ENCODE measurements around the gene CACNA2D2. TPM values are rescaled to one million over a fixed set of nuclear protein-coding genes. Genes with fewer than 3 reads are reported as not detected.
A peak's percentile ranks its signal among the peaks of the same experiment; 100 is the strongest.

CACNA2D2 gene
- total RNA-seq, 1 donor from 2014 or later = 1.8 TPM

DNA sequence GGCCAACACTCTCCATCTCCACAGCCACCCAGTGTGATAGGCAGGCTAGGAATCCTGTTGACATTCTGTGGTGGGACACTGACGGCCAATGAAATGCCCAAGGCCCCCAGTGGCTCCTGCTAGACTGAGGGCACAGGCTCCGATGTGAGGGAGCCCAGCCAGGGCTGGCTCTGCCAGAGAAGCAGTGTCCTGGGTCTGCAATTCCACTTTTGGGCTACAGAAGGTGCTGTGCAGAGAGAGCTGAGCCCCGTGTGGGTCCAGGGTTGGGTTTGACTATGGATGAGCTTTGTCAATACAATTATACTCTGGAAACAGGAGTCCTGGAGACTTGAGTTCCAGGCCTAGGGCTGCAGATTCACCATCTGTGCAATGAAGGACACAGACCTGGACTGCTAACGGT is 88.4 kb downstream of the CACNA2D2 start:
- DNase-seq (ENCODE audit: low spot score) = no peak
- ATAC-seq = peak; percentile 5
- intact Hi-C loops (cut with DNase I) = no loop called here

DNA sequence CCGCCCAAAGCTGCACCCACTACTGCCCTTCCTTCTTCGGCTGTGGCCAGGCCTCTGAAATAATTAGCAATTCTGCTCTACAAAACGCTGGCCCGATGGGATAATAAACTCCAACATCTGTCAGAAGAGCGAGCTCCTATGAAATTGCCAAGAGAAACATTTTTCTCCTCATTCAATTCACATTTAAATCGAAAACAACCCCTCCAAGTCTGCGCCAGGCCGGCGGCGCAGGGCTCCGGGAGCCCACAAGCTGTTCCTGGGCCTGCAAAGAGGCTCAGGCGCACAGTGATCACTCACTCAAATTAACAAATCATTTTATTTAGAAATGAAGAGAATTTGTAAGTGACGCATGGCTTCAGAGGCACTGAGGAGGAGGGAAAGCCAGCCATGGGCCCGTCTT is 88.8 kb downstream of the CACNA2D2 start:
- intact Hi-C loops (cut with DNase I) = no loop called here
- ATAC-seq = peak; percentile 36
- DNase-seq (ENCODE audit: low spot score) = no peak

DNA sequence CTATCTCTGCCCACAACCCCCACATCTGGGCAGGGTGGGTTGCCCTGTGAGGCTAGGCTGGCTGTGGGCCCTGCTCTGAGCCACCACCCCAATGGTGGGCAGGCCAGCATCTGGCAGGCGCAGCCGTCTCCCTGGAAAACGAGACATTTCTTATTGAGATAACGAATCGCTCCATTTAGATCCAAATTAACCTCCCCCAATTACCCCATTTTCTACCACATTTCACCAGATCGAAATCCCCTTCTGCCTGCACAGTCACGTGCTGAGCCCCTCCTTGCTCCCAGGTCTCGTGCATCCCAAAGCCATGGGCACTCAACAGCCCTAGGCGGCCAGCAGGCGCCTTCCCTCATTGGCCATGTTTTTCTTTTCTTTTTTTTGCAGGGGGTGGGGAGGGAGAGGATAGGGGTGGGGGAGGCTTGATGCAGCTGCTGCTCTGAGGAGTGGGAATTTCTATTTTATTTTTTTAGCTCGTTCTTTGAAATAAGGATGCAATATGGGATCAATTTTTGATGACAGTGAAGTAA is 91.1 kb downstream of the CACNA2D2 start:
- ATAC-seq = no peak
- no peak for DNase-seq (ENCODE audit: low spot score)
- intact Hi-C loops (cut with DNase I) = no loop called here

DNA sequence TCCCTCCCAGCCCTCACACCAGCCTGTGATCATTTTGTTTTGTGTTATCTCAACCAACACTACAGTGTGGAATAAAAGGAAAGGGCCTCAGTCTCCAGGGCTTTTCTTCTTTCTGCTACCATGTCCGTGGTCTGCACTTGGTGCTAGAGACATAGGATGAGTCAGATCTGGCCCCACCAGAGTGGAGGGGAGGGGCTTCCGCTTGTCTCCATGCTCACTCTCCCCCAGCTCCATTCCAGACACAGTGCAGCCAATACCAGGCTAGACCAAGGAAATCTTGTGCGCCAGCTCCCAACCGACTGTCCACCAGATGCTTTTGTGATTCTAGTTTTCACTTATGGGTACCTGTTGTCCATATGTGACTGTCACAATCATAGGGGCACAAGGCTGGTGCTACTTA is 92.2 kb downstream of the CACNA2D2 start:
- DNase-seq (ENCODE audit: low spot score) (no peak), ATAC-seq (no peak)

DNA sequence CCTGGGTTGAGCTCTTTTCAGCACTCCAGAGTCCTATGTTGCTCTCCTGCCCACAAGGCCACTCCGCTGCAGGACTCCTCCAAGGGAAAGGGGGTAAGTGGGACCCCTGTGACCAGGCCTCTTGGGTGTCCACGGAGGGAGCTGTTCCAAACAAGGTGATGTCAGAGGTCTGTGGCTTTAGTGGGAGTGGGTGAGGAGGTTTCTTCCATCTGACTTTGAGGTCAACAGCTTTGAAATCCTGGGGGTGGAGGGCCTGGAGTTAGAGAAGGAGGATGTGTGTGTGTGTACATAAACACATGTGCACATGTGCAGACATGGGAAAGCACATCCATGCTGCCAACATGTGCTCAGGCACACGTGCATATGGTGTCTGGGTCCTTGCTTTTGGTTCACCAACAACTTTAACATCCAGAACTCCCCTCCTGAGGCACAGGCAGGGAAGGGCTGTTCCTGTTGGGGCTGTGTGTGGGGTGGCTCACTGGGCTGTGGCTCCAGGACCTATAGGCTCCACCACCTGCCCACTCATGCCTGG is 92.8 kb downstream of the CACNA2D2 start:
- intact Hi-C loops (cut with DNase I) = no loop called here

More for the DNA sequence above, 92.2 kb downstream of the CACNA2D2 start:
- intact Hi-C loops (cut with DNase I) = no loop called here

DNA sequence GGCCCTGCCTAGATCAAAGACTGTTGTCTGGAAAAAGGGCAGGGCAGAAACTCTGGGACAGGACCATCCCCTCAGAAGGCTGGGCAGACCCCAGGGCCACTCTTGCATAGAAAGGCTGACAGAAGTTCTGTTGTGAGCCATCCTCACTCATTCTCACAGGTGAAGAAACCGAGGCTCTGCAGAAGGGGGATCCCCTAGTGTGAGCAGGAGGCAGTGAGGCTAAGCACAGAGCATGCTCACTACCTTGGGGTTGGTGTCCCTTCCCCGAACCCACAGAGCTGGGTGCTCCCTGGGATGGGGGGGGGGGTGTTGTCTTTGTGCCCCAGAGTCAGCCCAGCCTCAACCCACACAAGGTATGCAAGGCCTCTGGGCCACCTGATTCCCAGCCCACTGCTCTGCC is 93.2 kb downstream of the CACNA2D2 start:
- ATAC-seq = no peak
- intact Hi-C loops (cut with DNase I) = no loop called here
- no peak for DNase-seq (ENCODE audit: low spot score)

More for the DNA sequence above, 92.8 kb downstream of the CACNA2D2 start:
- ATAC-seq = no peak
- DNase-seq (ENCODE audit: low spot score) = no peak

DNA sequence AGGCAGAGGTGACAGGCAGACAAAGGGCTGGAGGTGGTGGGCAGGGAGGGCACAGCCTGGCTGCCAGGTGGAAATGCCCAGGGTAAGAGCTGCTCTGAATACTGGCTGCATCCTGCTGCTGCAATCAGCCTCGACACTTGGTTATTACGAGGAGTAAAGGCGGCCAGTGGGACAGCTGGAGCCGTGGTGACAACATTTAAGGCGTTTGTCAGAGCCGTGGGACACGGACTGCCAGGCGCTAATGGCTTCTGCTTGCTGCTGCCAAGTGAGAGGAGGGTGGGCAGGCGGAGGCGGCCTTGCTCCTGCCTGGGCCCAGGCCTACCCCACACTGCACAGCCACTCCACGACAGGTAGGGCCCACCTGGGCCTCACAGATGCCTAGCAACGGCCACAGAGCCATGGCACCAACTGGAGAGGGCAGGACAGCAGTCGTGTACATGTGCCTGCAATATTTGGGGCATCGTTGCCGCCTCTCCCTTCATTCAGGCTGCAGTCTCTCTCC is 94.9 kb downstream of the CACNA2D2 start:
- intact Hi-C loops (cut with DNase I) = no loop called here
- DNase-seq (ENCODE audit: low spot score) (no peak), ATAC-seq (no peak)

DNA sequence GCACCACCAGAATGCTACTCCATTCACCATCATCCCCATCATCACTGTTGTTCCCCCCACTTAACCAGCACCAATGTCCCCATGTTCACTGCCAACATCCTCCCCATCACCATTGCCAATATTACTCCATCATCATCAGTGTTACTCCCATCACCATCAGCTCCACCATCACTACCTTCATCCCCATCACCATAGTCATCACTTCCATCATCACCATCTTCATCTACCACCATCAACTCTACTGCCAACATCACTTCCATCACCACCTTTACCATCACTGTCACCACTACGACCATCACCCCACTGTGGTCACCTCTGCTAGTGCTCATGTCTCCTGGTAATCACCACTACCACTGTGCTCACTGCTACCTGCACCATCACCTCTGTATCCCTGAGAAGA is 96.9 kb downstream of the CACNA2D2 start:
- intact Hi-C loops (cut with DNase I) = no loop called here

DNA sequence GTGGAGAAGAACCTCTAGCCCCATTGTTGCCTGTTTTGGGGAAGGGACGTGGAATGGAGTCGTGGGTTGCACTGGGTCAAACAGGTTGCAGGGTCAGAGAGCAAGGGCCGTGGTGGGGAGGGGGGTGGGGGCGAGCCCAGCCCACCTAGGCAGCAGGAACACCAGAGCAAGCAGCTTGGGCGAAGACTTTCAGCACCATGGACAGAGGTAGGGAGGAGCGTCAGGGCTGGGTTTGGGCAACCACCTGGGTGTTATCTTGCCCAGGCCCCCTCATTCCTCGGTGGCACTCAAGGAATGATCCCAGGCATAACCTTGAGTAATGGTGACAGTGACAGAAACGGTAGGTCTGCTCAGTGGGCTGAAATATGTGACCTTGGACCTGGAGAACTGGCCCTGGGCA is 98.2 kb downstream of the CACNA2D2 start:
- no peak for DNase-seq (ENCODE audit: low spot score)
- intact Hi-C loops (cut with DNase I) = no loop called here
- no peak for ATAC-seq

More for the DNA sequence above, 96.9 kb downstream of the CACNA2D2 start:
- no peak for DNase-seq (ENCODE audit: low spot score)
- ATAC-seq = no peak

DNA sequence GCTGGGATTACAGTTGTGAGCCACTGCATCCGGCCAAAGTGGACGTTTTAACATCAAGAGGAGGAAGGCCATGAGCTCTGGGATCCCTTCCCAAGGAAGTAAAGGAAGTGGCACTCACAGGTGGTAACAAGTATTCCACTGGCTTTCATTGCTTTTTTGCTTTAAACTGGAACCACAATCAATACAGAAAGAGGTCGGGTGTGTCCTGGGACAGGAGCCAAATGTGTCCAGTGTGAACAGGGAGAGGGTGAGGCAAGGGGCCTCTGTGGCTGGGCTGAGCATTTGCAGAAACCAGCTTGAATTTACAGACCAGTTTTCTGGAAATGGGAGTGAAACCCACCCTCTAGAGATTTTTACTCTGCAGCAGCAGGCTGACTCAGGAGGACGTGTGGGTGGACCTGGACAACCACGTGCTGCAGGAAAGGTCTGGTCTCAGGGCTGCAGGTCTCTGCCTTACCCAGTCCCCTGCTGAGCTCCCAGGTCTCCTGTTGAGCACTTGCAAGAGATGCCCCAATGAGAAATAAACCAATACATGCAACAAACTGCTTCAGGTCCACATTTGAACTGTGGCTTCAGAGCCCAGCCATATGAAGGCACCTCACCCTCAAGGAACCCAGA is 101.3 kb downstream of the CACNA2D2 start:
- ATAC-seq = no peak
- DNase-seq (ENCODE audit: low spot score) = no peak
- intact Hi-C loops (cut with DNase I) = no loop called here

DNA sequence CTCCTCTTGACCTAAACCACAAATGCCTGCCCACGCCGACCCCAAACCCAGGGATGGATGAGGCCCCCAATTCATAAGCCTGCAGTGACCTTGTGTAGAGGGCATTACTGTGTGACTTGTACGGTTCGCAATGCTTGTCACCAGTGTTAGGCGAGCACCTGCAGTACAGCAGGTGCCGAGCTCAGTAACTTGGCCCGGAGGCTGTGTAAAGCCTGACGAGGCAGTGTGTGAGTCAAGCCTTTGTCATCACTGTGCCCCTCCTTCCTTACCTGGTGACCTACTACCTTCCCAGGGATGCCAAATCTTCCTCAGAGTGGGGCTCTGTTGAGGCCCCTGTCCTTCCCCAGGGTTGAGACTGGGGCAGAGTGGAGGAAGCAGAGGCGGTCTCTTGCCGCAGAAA is 106.9 kb downstream of the CACNA2D2 start:
- no peak for DNase-seq (ENCODE audit: low spot score)
- no peak for ATAC-seq
- intact Hi-C loops (cut with DNase I) = no loop called here

DNA sequence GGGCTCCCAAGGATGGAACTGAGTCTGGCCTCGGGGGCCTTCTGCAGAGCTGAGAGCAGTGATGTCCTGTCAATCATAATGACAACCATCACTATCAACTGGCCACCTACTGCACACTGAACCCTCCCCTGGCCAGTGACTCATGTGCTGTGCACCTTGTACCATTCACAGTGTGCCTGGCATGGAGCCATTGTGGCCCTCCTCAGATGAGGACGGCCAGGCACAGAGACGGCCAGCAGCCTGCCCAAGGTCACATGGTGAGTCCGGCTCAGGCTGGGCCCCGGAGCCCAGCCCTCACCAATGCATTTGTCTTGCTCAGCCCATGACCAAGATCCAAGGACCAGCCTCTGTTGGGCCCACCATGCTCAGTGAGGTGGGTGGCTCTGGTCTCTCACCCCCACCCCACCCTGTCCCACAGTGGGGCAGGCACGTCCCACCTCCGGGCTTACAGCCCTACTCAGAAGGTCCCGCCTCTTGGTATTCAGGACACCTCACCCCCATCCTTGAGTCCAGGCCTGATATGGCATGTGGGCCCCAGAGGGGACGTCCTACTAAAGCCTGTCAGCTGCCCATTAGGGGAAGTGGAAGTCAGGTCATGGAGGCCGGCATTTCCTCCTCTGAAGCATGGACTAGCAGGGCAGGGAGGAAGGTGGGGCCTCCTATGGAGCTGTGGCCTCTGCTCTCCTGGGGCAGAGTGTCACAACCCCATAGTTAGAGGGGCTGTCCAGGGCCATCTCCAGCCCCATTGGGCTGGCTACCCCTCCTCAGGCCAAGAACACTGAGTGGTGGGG is 108.2 kb downstream of the CACNA2D2 start:
- ATAC-seq (no peak), DNase-seq (ENCODE audit: low spot score) (no peak)
- intact Hi-C loops (cut with DNase I) = no loop called here

DNA sequence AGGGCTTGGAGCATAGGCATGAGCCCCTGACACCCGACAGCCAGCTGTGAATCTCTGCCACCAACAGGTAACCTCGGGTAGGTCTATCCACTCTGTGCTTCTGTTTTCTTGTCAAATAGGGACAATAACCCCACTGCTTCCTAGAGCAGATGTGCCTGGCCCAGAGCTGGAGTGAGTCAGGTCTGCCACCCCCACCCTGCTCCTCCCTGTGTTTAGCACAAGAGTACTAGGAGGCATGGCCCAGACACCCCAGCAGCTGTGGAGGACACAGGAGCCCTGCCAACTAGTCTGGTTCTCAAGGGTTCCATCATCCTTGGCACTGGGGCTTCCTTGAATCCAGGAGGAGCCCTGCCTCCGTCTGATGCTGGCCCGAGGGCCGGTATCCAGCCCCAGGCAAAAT is 110.4 kb downstream of the CACNA2D2 start:
- no peak for ATAC-seq
- no peak for DNase-seq (ENCODE audit: low spot score)
- intact Hi-C loops (cut with DNase I) = no loop called here

DNA sequence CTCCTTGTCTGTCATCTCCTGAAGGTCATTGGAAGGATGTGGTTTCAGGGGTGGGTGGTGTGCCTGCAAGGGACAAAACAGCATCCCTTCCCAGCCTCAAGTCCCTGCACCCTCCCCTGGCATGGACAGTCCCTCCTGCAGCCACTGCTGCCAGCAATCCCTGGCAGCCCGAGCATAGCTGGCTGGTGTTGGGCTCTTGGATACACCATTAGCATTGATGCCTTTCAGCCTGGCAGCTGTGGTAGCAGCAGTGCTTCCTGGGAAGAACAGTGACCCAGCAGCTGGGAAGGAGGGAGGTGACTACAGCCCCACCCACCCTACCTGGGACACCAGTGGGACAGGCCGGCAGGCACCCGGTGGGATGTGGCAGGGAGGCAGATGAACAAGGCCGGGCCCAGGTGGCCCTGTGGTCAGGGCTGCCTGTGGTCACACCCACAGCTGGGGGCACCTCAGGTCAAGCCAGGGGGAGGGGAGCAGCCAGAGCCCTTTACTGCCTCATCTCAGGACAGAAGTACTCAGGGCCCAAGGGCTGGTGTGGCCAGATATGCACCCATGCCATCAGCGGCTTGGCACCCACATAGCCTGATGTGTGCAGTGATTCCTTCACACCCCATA is 111.2 kb downstream of the CACNA2D2 start:
- ATAC-seq (no peak), DNase-seq (ENCODE audit: low spot score) (no peak)
- intact Hi-C loops (cut with DNase I) = no loop called here

DNA sequence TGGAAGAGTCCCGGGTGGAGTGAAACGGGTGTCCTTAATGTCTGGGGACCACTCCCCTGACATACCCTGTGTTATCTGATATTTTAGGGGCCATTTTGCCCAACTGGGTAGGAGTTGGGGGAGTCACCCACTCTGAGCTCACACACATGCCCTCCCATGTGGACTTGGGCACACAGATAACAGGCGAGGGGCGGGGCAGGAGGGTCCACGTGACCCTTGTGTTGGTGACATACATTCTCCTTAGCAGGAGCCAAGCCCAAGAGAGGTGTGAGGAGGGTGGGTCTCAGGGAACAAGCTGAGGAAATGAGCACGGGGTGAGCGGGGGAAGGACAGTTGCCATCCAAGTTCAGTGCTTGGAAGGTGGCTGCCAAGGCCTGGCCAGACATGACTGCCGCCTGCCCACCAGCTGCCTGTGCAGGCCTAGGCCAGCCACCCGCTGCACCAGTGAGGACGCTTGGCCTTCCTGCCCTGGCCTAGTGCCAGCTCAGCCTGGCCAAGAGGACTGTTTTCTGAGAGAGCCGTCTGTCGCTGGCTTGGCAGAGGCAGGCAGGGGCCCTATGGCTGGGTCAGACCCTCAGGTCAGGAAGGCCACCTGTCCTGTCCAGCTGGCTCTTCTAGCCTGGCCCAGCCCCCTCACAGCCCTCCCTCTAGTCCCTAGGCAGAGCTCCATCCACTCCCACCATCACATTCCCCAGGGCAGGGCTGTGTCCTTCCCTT is 112.8 kb downstream of the CACNA2D2 start:
- DNase-seq (ENCODE audit: low spot score) (peak; percentile 72), ATAC-seq (peak; percentile 59)
- intact Hi-C loops (cut with DNase I) = no loop called here

DNA sequence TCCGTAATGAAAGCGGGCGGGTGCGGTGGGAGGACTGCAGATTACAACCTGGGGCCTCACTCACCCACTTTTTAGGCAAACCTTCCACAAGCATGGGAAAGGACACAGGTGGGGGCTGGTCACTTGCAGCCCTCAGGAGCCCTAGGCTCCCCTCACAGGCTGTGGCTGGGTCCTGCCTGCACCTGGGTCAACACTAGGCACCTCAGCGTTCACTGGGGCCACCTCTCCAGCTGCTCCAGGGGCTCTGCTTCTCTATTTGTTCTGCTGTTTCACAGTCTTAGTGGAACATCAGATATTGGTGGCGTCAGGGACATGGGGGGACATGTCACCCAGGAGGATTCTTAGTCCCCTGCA is 114.0 kb downstream of the CACNA2D2 start:
- no peak for ATAC-seq
- intact Hi-C loops (cut with DNase I) = no loop called here
- DNase-seq (ENCODE audit: low spot score) = no peak

DNA sequence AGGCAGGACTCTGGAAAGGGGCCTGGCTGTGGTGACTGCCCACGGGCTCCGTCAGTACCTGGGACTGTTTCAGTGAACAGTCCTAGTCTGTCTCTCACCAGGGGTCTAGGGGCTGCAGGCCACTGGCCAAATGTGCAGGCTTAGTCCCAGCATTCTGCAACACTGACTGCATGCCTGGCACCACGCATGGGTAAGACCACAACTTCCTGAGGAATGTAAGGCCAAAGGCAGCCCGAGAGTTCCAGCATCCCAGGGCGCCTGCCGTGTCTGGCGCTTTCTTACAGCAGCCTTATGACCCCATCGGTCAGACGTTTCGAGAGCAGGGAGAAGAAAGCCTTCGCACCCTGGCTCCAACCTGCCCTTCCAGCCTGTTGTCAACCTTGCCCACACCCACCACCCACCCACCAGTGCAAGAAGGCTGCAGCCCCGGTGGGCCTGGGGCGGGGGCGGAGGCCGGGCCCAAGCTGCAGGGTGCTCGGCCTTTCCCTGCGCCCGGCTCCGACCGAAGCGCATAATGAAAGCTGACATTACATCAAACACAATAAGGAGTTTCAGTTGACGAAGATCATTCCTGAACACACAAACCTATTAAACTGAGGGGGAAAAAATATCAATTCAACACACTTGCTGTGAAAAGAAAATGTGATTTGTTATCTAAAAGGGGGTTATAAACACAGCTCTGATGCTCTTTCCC is 114.6 kb downstream of the CACNA2D2 start:
- DNase-seq (ENCODE audit: low spot score) (no peak), ATAC-seq (no peak)
- intact Hi-C loops (cut with DNase I) = no loop called here

DNA sequence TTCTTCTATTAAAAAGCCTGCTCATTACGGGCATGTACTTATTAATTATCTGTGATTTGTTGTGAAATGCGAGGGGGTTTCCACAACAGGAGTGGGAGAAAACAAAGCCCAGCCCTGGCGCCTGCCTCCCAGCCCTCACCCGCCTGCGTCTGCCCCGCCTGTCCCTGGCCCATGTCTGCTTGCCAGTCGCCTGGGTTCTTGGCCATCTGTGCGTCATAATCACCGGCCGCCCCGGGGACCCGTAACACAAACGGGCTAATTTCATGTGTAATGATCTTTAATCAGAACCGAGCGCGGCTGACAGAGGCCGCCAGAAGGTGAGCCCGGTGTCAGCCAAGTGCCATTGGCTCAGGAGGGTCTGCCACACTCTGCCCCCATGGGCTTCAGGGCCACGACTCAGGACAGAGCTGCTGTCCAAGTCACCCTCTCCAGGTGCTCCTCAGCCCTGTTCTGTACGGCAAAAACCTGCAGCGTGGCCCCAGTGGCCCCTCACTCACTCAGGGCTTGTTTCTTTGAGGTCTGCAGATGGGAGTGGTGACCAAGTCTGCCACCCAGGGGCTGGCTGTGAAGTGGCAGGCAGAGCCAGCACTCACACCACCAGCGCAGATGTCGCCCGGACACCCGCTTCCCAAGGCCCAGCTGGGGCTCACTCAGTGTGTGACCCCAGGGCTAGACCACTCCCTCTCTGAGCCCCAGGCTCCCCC is 115.3 kb downstream of the CACNA2D2 start:
- intact Hi-C loops (cut with DNase I) = no loop called here
- ATAC-seq (no peak), DNase-seq (ENCODE audit: low spot score) (no peak)
